Prostate gland (tissue), 2 donors: ENCODE data around the gene FOXC2.

Experiments used
- CTCF ChIP-seq, 4 experiments: fragments of 200-600 bp in 2 of 4; fragments of 450-650 bp in 2 of 4; sonication (generic) in 2 of 4; IDR thresholded peaks; 1 replicate in 3 of 4; 2 replicates in 1 of 4; pipeline ENCODE4 v1.5.1; 2016 to 2019; ENCODE audit warnings: antibody characterized with exemption in 4 of 4, mild to moderate bottlenecking in 2 of 4, moderate library complexity in 2 of 4
- POLR2A ChIP-seq: fragments of 450-650 bp; IDR thresholded peaks from one replicate; pipeline ENCODE4 v1.6.1; 2016; ENCODE audit warnings: antibody characterized with exemption, mild to moderate bottlenecking

DNA sequence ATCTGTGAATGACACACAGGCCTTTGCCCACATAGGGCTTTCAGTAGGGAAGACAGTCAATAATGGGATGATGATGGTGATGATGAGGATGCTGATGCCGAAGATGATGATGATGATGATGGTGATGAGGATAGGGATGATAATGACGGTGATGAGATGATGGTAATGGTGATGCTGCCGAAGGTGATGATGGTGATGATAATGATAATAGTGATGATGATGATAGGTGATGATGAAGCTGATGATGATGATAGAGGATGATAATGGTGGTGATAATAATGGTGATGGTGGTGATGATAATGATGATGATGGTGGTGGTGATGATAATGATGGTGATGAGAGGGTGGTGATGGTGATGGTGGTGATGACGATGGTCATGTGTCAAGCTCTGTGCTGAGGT lies 24.6 kb downstream of the FOXC2 start:
- TF ChIP-seq CTCF (IDR thresholded peaks at IDR 0.05) (no peak), POLR2A (no peak)
